Activated CD8-positive, alpha-beta memory T cell treated with anti-CD3 and anti-CD28 coated beads for 24 hours (primary cell): ENCODE measurements around the gene ZNF669.

ENCODE experiments used
- DNase-seq: peaks from one replicate; pipeline ENCODE4 v3.0.0-alpha.2; 2020

The ZNF669 gene

GRCh38 chr1:247054992-247055415 is 49.2 kb downstream of the ZNF669 start:
- no peak for DNase-seq
